ENCODE results near the gene CD59. TPM values are rescaled to one million over a fixed set of nuclear protein-coding genes. Genes with fewer than 3 reads are reported as not detected.

The CD59 gene
- total and polyA plus RNA-seq, 10 donors = 21.6 to 281 (median 171) TPM

- TF ChIP-seq POLR2A (IDR thresholded peaks at IDR 0.05) (no peak), CTCF (IDR thresholded peaks at IDR 0.05 in 8 of 11, conservative IDR thresholded peaks at IDR 0.05 in 3 of 11) (no peak), POLR2AphosphoS5 (IDR thresholded peaks at IDR 0.05) (peak in 1 of 3 donors; percentile 49)
- intact Hi-C loops (cut with DNase I; ENCODE audit: low total_unique reads) = no loop called here
- WGBS, 5 donors = 38 to 57% (median 42%) methylated on average over 6 of the region's 6 CpGs
- H3K9me3 ChIP-seq = no peaks in the 10 kb centered on the region
- H3K4me3 ChIP-seq = no peak overlapping the region
- peaks cover 13 to 53% (median 34%) of the 10 kb centered on the region in 6 donors for H3K4me1 ChIP-seq
- H3K27ac ChIP-seq = peak overlapping the region in 7 of 8 donors; percentile 10 to 79 (median 70)
- peaks cover 0 to 45% (median 21%) of the 10 kb centered on the region in 6 donors for H3K36me3 ChIP-seq
- no peak for DNase-seq
- no peaks in the 10 kb centered on the region for H3K27me3 ChIP-seq (replicated peaks in 1 of 7)
Observed at GRCh38 chr11:33723238-33723881, 12.9 kb downstream of the CD59 start.

- Histone ChIP-seq H3K27ac (peak overlapping the region in 6 of 8 donors; percentile 10 to 79 (median 72)), H3K4me1 (peaks cover 13 to 51% (median 34%) of the 10 kb centered on the region in 6 donors), H3K4me3 (no peak overlapping the region), H3K36me3 (peaks cover 0 to 52% (median 21%) of the 10 kb centered on the region in 6 donors), H3K9me3 (no peaks in the 10 kb centered on the region), H3K27me3 (replicated peaks in 1 of 7) (no peaks in the 10 kb centered on the region)
- intact Hi-C loops (cut with DNase I; ENCODE audit: low total_unique reads) = no loop called here
- DNase-seq = no peak
- TF ChIP-seq POLR2AphosphoS5 (IDR thresholded peaks at IDR 0.05) (no peak), POLR2A (IDR thresholded peaks at IDR 0.05) (no peak), CTCF (IDR thresholded peaks at IDR 0.05 in 8 of 11, conservative IDR thresholded peaks at IDR 0.05 in 3 of 11) (no peak)
- WGBS, 5 donors = 66 to 88% (median 68%) methylated on average over 2 of the region's 2 CpGs
Observed at GRCh38 chr11:33722590-33723234, 13.5 kb downstream of the CD59 start.

GRCh38 chr11:33721984-33722383, 14.2 kb downstream of the CD59 start:
- peak overlapping the region in 5 of 8 donors; percentile 7 to 79 (median 73) for H3K27ac ChIP-seq
- no peak overlapping the region for H3K4me3 ChIP-seq
- WGBS, 5 donors = 85 to 97% (median 88%) methylated on average over 4 to 5 of the region's 5 CpGs
- H3K9me3 ChIP-seq = no peaks in the 10 kb centered on the region
- intact Hi-C loops (cut with DNase I; ENCODE audit: low total_unique reads) = no loop called here
- no peak for TF ChIP-seq CTCF (IDR thresholded peaks at IDR 0.05 in 8 of 11, conservative IDR thresholded peaks at IDR 0.05 in 3 of 11)
- no peak for TF ChIP-seq POLR2A (IDR thresholded peaks at IDR 0.05)
- no peak for TF ChIP-seq POLR2AphosphoS5 (IDR thresholded peaks at IDR 0.05)
- H3K4me1 ChIP-seq = peaks cover 13 to 48% (median 34%) of the 10 kb centered on the region in 6 donors
- H3K27me3 ChIP-seq (replicated peaks in 1 of 7) = no peaks in the 10 kb centered on the region
- peaks cover 0 to 59% (median 25%) of the 10 kb centered on the region in 6 donors for H3K36me3 ChIP-seq
- DNase-seq = no peak

GRCh38 chr11:33721426-33721825, 14.8 kb downstream of the CD59 start:
- no peak for DNase-seq
- H3K36me3 ChIP-seq = peaks cover 0 to 64% (median 31%) of the 10 kb centered on the region in 6 donors
- peaks cover 13 to 48% (median 34%) of the 10 kb centered on the region in 6 donors for H3K4me1 ChIP-seq

More at GRCh38 chr11:33721426-33721825, 14.8 kb downstream of the CD59 start:
- no peak for TF ChIP-seq POLR2AphosphoS5 (IDR thresholded peaks at IDR 0.05)
- no peak for TF ChIP-seq CTCF (IDR thresholded peaks at IDR 0.05 in 8 of 11, conservative IDR thresholded peaks at IDR 0.05 in 3 of 11)
- no peak for TF ChIP-seq POLR2A (IDR thresholded peaks at IDR 0.05)
- WGBS, 5 donors = 44 to 73% (median 55%) methylated on average over 1 of the region's 1 CpG
- Histone ChIP-seq H3K9me3 (no peaks in the 10 kb centered on the region), H3K27ac (peak overlapping the region in 3 of 8 donors; percentile 32 to 79 (median 73)), H3K27me3 (replicated peaks in 1 of 7) (no peaks in the 10 kb centered on the region), H3K4me3 (no peak overlapping the region)
- intact Hi-C loops (cut with DNase I; ENCODE audit: low total_unique reads) = no loop called here
